ENCODE results near the gene SPINT1.
"Not testable (repeated sequence)": the region's sequence is repeated elsewhere in the genome, so short reads cannot be mapped to it uniquely, and the experiment has no call there.

SPINT1 gene

GRCh38 chr15:40850576-40851112 is 6.8 kb downstream of the SPINT1 start:
- Histone ChIP-seq H3K27me3 (ENCODE audit: control insufficient read depth, insufficient read depth, low read length) (peaks cover 19% of the 10 kb centered on the region), H3K9ac (ENCODE audit: low read depth, low read length) (no peak overlapping the region), H3K4me3 (ENCODE audit: low read length) (no peak overlapping the region), H3K4me2 (ENCODE audit: low read length) (no peak overlapping the region), H3K36me3 (ENCODE audit: insufficient read depth, low read length) (no peaks in the 10 kb centered on the region), H3K9me3 (replicated peaks; ENCODE audit: low read length) (no peaks in the 10 kb centered on the region), H3K4me1 (ENCODE audit: control insufficient read depth, insufficient read depth, low read length) (no peaks in the 10 kb centered on the region)

GRCh38 chr15:40852529-40852928 is 8.7 kb downstream of the SPINT1 start:
- Histone ChIP-seq H3K27me3 (ENCODE audit: control insufficient read depth, insufficient read depth, low read length) (peaks cover 12% of the 10 kb centered on the region), H3K4me2 (ENCODE audit: low read length) (no peak overlapping the region), H3K9me3 (replicated peaks; ENCODE audit: low read length) (no peaks in the 10 kb centered on the region), H3K9ac (ENCODE audit: low read depth, low read length) (no peak overlapping the region), H3K36me3 (ENCODE audit: insufficient read depth, low read length) (no peaks in the 10 kb centered on the region), H3K4me3 (ENCODE audit: low read length) (no peak overlapping the region), H3K4me1 (ENCODE audit: control insufficient read depth, insufficient read depth, low read length) (no peaks in the 10 kb centered on the region)

GRCh38 chr15:40853241-40853890 is 9.5 kb downstream of the SPINT1 start:
- H3K36me3 ChIP-seq (ENCODE audit: insufficient read depth, low read length), result no peaks in the 10 kb centered on the region
- H3K4me1 ChIP-seq (ENCODE audit: control insufficient read depth, insufficient read depth, low read length), result no peaks in the 10 kb centered on the region
- H3K9me3 ChIP-seq (replicated peaks; ENCODE audit: low read length), result no peaks in the 10 kb centered on the region
- no peak overlapping the region for H3K4me3 ChIP-seq (ENCODE audit: low read length)
- H3K9ac ChIP-seq (ENCODE audit: low read depth, low read length), result no peak overlapping the region
- H3K4me2 ChIP-seq (ENCODE audit: low read length), result no peak overlapping the region
- peaks cover 9% of the 10 kb centered on the region for H3K27me3 ChIP-seq (ENCODE audit: control insufficient read depth, insufficient read depth, low read length)

GRCh38 chr15:40854161-40854560 is 10.3 kb downstream of the SPINT1 start:
- Histone ChIP-seq H3K27me3 (ENCODE audit: control insufficient read depth, insufficient read depth, low read length) (peaks cover 9% of the 10 kb centered on the region), H3K36me3 (ENCODE audit: insufficient read depth, low read length) (no peaks in the 10 kb centered on the region), H3K4me2 (ENCODE audit: low read length) (no peak overlapping the region), H3K4me1 (ENCODE audit: control insufficient read depth, insufficient read depth, low read length) (no peaks in the 10 kb centered on the region), H3K9me3 (replicated peaks; ENCODE audit: low read length) (no peaks in the 10 kb centered on the region), H3K9ac (ENCODE audit: low read depth, low read length) (no peak overlapping the region), H3K4me3 (ENCODE audit: low read length) (no peak overlapping the region)

GRCh38 chr15:40855706-40856234 is 11.9 kb downstream of the SPINT1 start:
- Histone ChIP-seq H3K4me2 (ENCODE audit: low read length) (no peak overlapping the region), H3K36me3 (ENCODE audit: insufficient read depth, low read length) (no peaks in the 10 kb centered on the region), H3K9ac (ENCODE audit: low read depth, low read length) (no peak overlapping the region), H3K4me3 (ENCODE audit: low read length) (no peak overlapping the region), H3K27me3 (ENCODE audit: control insufficient read depth, insufficient read depth, low read length) (peaks cover 6% of the 10 kb centered on the region), H3K9me3 (replicated peaks; ENCODE audit: low read length) (no peaks in the 10 kb centered on the region), H3K4me1 (ENCODE audit: control insufficient read depth, insufficient read depth, low read length) (no peaks in the 10 kb centered on the region)

GRCh38 chr15:40856746-40857145 is 12.9 kb downstream of the SPINT1 start:
- no peak overlapping the region for H3K4me2 ChIP-seq (ENCODE audit: low read length)
- peaks cover 9% of the 10 kb centered on the region for H3K27me3 ChIP-seq (ENCODE audit: control insufficient read depth, insufficient read depth, low read length)
- H3K9me3 ChIP-seq (replicated peaks; ENCODE audit: low read length), result no peaks in the 10 kb centered on the region
- H3K4me3 ChIP-seq (ENCODE audit: low read length), result no peak overlapping the region
- no peaks in the 10 kb centered on the region for H3K36me3 ChIP-seq (ENCODE audit: insufficient read depth, low read length)
- no peak overlapping the region for H3K9ac ChIP-seq (ENCODE audit: low read depth, low read length)
- H3K4me1 ChIP-seq (ENCODE audit: control insufficient read depth, insufficient read depth, low read length), result no peaks in the 10 kb centered on the region

- H3K36me3 ChIP-seq (ENCODE audit: insufficient read depth, low read length), result no peaks in the 10 kb centered on the region
- H3K9ac ChIP-seq (ENCODE audit: low read depth, low read length), result no peak overlapping the region
- H3K27me3 ChIP-seq (ENCODE audit: control insufficient read depth, insufficient read depth, low read length), result peaks cover 14% of the 10 kb centered on the region
- no peaks in the 10 kb centered on the region for H3K9me3 ChIP-seq (replicated peaks; ENCODE audit: low read length)
- no peaks in the 10 kb centered on the region for H3K4me1 ChIP-seq (ENCODE audit: control insufficient read depth, insufficient read depth, low read length)
- H3K4me2 ChIP-seq (ENCODE audit: low read length), result no peak overlapping the region
- H3K4me3 ChIP-seq (ENCODE audit: low read length), result no peak overlapping the region
Measured at GRCh38 chr15:40857601-40858341, 13.9 kb downstream of the SPINT1 start.

- Histone ChIP-seq H3K36me3 (ENCODE audit: insufficient read depth, low read length) (no peaks in the 10 kb centered on the region), H3K4me1 (ENCODE audit: control insufficient read depth, insufficient read depth, low read length) (no peaks in the 10 kb centered on the region), H3K27me3 (ENCODE audit: control insufficient read depth, insufficient read depth, low read length) (peaks cover 15% of the 10 kb centered on the region), H3K4me3 (ENCODE audit: low read length) (no peak overlapping the region), H3K4me2 (ENCODE audit: low read length) (no peak overlapping the region), H3K9me3 (replicated peaks; ENCODE audit: low read length) (no peaks in the 10 kb centered on the region), H3K9ac (ENCODE audit: low read depth, low read length) (no peak overlapping the region)
Measured at GRCh38 chr15:40858706-40859105, 14.9 kb downstream of the SPINT1 start.

- no peaks in the 10 kb centered on the region for H3K9me3 ChIP-seq (replicated peaks; ENCODE audit: low read length)
- no peaks in the 10 kb centered on the region for H3K4me1 ChIP-seq (ENCODE audit: control insufficient read depth, insufficient read depth, low read length)
- no peak overlapping the region for H3K4me2 ChIP-seq (ENCODE audit: low read length)
- H3K27me3 ChIP-seq (ENCODE audit: control insufficient read depth, insufficient read depth, low read length), result peaks cover 20% of the 10 kb centered on the region
- H3K9ac ChIP-seq (ENCODE audit: low read depth, low read length), result no peak overlapping the region
- H3K36me3 ChIP-seq (ENCODE audit: insufficient read depth, low read length), result no peaks in the 10 kb centered on the region
- no peak overlapping the region for H3K4me3 ChIP-seq (ENCODE audit: low read length)
Measured at GRCh38 chr15:40859206-40859851, 15.5 kb downstream of the SPINT1 start.

- H3K9me3 ChIP-seq (replicated peaks; ENCODE audit: low read length); H3K4me3 ChIP-seq (ENCODE audit: low read length); H3K4me1 ChIP-seq (ENCODE audit: control insufficient read depth, insufficient read depth, low read length); H3K9ac ChIP-seq (ENCODE audit: low read depth, low read length); H3K36me3 ChIP-seq (ENCODE audit: insufficient read depth, low read length); H3K4me2 ChIP-seq (ENCODE audit: low read length): not testable (repeated sequence)
- H3K27me3 ChIP-seq (ENCODE audit: control insufficient read depth, insufficient read depth, low read length), result peaks cover 19% of the 10 kb centered on the region
Measured at GRCh38 chr15:40861147-40861546, 17.3 kb downstream of the SPINT1 start.

GRCh38 chr15:40863660-40864270 is 19.9 kb downstream of the SPINT1 start:
- H3K4me1 ChIP-seq (ENCODE audit: control insufficient read depth, insufficient read depth, low read length), result no peaks in the 10 kb centered on the region
- H3K27me3 ChIP-seq (ENCODE audit: control insufficient read depth, insufficient read depth, low read length), result peaks cover 19% of the 10 kb centered on the region
- H3K9ac ChIP-seq (ENCODE audit: low read depth, low read length), result no peak overlapping the region
- no peaks in the 10 kb centered on the region for H3K9me3 ChIP-seq (replicated peaks; ENCODE audit: low read length)
- H3K4me3 ChIP-seq (ENCODE audit: low read length), result no peak overlapping the region
- no peaks in the 10 kb centered on the region for H3K36me3 ChIP-seq (ENCODE audit: insufficient read depth, low read length)
- H3K4me2 ChIP-seq (ENCODE audit: low read length), result no peak overlapping the region
